Ishikawa (cell line): Measurements from ENCODE around the gene PRPH2.

Experiments used
- CEBPB ChIP-seq: IDR thresholded peaks from 2 replicates; pipeline ENCODE4 v1.6.1; 2012
- CREB1 ChIP-seq: IDR thresholded peaks from 2 replicates; pipeline ENCODE4 v1.6.1; 2012; ENCODE audit warnings: low read depth
- EGR1 ChIP-seq: IDR thresholded peaks from 2 replicates; pipeline ENCODE4 v1.6.1; 2012
- EP300 ChIP-seq: IDR thresholded peaks from 2 replicates; pipeline ENCODE4 v1.6.1; 2012; ENCODE audit warnings: borderline replicate concordance
- MAX ChIP-seq: IDR thresholded peaks from 2 replicates; pipeline ENCODE4 v1.6.1; 2012
- RAD21 ChIP-seq: IDR thresholded peaks from 2 replicates; pipeline ENCODE4 v1.6.1; 2012; ENCODE audit warnings: low read depth
- REST ChIP-seq: IDR thresholded peaks from 2 replicates; pipeline ENCODE4 v1.6.1; 2012; ENCODE audit warnings: low read depth, mild to moderate bottlenecking
- TAF1 ChIP-seq: IDR thresholded peaks from 2 replicates; pipeline ENCODE4 v1.6.1; 2012; ENCODE audit warnings: low read depth, mild to moderate bottlenecking
- TEAD4 ChIP-seq: IDR thresholded peaks from 2 replicates; pipeline ENCODE4 v1.6.1; 2012
- YY1 ChIP-seq: IDR thresholded peaks from 2 replicates; pipeline ENCODE4 v1.6.1; 2012; ENCODE audit warnings: low read depth

- no peak for TF ChIP-seq RAD21
- no peak for TF ChIP-seq EP300
- no peak for TF ChIP-seq YY1
- TF ChIP-seq MAX = no peak
- no peak for TF ChIP-seq EGR1
- TF ChIP-seq TEAD4 = no peak
- no peak for TF ChIP-seq TAF1
- no peak for TF ChIP-seq CEBPB
- TF ChIP-seq CREB1 = no peak
- TF ChIP-seq REST = no peak
These were observed 32.2 kb downstream of the PRPH2 start for GRCh38 chr6:42690151-42690702.
